NCI-H2107 treated with DMSO at 0.1 percent for 48 hours (cell line): ENCODE results near the gene HAPSTR1.
"Not testable (repeated sequence)": the region's sequence is repeated elsewhere in the genome, so short reads cannot be mapped to it uniquely, and the experiment has no call there.

Experiments
- DNase-seq: peaks from one replicate; lab custom pipeline; 2025; ENCODE audit not compliant: unreplicated experiment; lab: John Stamatoyannopoulos, UW

The HAPSTR1 gene, protein sequence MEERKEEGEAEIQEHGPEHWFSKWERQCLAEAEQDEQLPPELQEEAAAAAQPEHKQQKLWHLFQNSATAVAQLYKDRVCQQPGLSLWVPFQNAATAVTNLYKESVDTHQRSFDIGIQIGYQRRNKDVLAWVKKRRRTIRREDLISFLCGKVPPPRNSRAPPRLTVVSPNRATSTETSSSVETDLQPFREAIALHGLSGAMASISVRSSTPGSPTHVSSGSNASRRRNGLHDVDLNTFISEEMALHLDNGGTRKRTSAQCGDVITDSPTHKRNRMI

DNA sequence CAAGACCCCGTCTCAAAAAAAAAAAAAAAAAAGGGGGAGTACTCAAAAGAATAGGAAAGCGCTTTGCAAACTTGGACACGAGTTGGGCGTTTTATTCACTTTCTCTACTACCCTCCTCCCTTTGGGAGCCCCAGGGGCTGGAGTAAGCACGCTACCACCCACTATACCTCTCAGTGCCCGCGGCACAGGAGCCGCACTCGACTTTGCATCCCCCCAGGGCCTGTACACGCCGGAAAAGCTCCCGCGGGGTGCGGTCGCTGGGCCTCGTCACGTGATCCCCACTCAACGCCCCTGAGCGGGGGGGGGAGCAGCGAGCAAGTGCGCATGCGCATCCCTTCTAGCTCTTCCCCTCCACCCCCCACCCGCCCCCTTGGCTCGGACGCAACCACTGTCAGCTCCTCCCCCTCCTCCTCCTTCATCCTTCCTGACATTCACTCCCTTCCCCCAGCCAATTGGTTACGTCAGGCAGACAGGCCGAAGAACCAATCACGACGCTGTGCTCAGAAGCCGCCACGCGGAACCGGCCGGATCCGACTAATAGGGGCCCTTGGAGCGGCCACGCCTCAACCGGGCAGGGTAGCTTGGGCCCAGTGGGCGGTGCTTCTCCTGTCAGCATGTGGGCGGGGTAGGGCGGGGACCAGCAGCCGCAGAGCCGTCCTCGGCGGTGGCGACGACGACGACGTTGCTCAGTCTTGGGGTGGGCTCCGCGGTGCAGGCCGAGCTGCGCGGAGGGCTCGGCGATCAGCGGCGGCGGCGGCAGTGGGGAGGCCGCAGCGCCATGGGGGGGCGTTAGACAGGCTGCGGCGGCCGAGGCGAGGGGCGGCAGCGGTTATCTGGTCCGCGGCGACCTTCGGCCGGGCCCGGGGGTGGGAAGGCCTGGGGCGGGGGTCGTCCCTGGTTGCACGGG lies at the start of gene HAPSTR1:
TSS of gene HAPSTR1 (plus strand) at position 685 of the 907 bp plus-strand sequence. CDS start 401 bp downstream, outside the sequence.
- peak; percentile 99 for DNase-seq

DNA sequence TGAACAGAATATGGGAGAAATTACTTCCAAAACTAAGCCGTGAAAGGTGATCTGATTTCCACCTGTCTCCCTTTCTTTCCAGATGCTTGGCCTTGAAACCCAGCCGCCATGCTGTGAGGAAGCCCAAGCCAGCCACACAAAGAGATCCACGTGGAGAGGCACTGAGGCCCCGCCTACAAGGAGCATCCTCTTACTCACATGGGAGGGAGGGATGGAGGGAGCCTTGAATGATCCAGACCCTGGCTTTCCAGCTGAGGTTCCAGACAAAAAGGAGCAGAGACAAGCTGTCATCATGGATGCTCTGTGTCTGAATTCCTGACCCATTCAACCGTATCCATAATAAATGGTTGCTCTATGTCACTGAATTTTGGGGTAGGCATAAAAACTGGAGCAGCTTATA lies 48.9 kb upstream of the HAPSTR1 start:
- no peak for DNase-seq

DNA sequence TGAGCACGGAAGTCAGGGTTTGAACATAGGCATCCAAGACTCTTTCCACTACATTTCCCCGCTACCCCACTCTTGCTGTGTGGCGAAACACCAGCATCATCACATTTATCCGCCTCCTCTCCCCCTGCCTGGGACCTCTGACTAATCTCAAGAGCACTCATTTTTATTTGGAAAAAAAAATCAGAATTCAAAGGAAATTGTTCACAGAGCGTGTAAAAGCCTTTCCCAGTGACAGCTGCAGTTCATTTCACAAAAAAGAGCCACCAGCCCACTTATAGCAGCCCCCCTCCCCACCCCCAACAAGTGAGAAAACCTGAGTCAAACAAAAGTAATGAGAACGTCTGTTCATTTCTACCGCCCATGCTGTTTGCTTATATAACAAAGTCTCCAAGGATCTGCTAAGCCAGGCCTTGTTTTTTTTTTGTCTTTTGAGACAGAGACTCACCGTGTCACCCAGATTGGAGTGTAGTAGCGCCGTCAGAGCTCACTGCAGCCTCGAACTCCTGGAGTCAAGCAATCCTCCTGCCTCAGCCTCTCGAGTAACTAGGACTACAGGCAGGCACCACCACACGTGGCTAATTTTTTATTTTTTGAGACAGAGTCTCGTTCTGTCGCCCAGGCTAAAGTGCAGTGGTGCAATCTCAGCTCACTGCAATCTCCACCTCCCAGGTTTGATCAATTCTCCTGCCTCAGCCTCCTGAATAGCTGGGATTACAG lies 48.3 kb upstream of the HAPSTR1 start:
- no peak for DNase-seq

DNA sequence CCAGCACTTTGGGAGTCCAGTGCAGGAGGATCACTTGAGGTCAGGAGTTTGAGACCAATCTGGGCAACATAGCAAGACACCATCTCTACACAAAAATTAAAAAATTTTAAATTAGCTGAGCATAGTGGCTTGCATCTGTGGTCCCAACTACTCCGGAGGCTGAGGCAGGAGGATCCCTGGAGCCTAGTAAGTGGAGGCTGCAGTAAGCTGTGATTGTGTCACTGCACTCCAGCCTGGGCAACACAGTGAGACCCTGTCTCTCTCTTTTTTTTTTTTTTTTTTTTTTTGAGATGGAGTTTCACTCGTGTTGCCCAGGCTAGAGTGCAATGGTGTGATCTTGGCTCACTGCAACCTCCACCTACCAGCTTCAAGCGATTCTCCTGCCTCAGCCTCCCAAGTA lies 45.9 kb upstream of the HAPSTR1 start:
- DNase-seq: not testable (repeated sequence)

DNA sequence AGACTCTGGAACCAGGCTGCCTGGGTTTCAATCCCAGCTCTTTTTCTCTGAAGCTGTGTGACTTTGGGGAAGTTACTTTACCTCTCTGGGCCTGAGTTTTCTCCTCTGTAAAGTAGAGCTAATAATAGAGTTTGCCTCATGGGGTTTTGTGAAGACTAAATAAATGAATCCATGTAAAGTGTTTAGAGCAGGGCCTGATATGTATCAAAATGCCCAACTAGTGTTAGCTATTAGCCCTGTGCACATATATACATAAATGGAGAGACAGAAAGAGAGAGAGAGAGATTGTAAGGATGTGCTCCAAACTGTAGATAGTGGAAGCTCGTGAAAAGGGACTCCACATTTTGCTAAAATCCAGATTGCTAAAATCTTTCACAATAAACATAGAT lies 44.8 kb upstream of the HAPSTR1 start:
- DNase-seq: no peak

DNA sequence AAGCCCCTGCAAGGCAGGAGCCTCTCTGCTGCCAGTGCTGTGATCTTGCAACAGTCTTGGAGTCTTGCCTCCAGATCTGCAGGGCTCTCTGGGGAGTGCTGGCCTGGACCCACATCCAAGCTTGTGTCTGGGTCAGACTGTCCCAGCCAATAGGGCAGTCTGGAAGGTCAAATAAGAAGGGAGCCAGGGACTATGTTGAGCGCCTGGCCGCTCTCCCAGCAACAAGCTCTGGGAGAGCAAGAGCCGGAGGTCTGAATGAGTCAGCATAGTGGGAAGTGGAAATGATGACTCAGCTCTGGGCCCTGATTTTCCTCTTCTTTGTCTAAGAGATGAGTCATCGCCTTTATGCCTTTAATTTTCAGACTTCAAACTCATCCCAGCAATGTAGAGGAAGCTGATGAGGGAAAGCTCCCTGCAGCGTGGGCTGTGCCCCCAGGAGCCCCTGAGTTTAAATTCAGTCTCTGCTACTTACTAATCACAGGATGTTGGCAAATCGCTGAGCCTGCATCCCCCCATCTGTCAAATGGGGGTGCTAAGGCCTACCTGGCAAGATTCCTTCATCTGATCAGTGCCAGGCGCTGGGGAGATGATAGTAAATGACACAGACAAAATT lies 43.6 kb upstream of the HAPSTR1 start:
- DNase-seq: peak; percentile 25

DNA sequence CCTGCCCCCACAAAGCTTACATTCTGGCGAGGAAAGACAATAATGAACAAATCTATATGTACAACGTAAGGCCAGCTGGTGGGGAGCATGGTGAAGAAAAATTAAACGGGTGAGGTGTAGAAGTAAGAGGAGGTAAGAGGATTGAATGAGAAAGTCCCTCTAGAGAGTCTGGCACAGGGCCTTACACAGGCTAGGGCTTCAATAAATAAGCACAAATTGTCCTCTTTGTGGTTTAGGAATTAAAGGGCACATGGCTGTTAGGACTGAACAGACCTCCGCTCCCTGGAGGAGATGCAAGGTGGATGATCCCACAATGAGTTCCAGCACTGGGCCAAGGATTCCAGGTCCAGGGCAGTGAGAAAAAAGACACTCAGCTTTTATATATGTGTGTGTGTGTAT lies 43.1 kb upstream of the HAPSTR1 start:
- DNase-seq: no peak

DNA sequence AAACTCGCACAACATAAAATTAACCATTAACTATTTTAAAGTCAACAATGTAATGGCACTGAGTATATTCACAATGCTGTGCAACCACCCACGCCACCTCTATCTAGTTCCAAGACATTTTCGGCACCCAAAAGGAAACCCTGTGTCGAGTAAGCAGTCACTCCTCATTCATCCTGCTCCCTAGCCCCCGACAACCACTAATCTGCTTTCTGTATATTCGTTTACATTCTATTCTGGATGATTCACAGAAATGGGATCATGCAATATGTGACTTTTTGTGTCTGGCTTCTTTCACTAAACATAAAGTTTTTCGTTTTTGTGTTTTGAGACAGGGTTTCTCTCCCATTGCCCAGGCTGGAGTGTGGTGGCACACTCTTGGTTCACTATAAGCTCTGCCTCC lies 42.2 kb upstream of the HAPSTR1 start:
- DNase-seq: no peak

DNA sequence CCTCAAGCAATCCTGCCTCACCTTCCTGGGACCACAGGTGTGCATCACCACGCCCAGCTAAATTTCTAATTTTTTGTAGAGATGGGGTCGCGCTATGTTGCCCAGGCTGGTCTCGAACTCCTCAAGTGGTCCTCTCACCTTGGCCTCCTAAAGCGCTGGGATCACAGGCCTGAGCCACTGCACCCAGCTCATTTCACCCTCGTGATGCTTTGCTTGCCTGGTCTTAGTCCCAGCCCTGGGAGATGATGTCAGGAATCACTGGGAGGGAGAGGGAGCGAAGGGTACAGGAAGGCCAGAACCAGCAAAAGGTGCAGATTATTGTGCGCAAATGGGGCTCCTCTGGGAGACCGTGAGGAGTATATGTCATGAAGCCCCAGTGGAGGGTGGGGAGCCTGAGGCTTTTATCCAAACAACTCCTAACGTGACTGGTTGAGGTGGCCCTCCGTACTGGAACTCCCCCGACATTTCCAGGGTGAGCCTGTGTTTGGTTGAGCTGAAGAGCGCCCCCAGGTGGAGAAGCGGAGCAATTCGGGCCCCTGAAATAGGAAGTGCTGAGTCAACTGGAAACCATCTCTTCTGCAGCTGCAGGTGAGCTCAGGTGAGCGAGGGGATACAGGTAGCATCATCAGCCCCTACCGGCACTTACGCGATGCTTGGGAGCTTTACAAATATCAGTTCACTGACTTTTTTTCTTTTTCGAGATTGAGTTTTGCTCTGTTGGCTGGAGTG lies 41.2 kb upstream of the HAPSTR1 start:
- no peak for DNase-seq

DNA sequence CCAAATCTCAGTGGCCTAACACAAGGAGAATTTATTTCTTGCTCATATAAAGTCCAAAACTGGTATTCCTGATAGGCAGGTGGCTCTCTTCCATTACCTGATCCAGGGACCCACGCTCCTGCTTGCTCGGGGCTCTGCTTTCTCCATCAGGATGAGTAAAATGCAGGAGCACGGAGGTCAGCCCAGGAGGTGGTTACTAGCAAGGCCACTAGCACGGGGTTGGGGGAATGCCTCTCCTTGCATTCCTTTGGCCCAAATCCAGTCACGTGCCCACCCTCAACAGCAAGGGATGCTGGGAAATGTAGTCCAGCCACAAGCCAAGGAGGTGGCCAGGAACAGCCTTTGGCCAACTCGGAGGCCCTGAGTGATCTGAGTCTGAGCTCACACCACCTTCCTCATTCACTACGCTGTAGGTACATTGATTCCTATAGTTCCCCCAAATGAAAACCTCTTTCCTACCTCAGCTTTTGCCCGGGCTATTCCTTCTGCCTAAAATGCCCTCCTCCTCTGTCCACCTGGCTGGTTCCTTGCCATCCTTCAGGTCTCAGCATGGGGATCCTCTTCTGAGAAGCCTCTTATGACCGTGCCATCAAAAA lies 38.3 kb upstream of the HAPSTR1 start:
- no peak for DNase-seq

DNA sequence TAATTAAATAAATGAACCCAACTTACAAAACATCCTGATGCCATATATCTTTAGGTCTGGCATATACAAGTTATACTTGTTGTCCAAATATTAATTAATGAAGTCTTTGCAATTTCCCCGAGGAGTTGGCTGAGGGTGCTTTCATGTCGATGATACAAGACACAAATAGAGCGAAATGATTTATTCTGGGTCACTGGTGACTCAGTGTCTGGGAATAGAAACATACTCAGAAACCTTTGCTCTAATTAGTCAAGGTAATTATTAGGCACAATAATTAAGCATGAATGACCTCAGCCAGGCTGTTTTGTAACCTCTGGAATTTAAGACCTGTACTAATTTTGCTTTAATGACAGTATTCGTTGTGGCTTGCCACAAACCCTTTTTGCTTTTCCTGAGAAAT lies 37.0 kb upstream of the HAPSTR1 start:
- DNase-seq: no peak

DNA sequence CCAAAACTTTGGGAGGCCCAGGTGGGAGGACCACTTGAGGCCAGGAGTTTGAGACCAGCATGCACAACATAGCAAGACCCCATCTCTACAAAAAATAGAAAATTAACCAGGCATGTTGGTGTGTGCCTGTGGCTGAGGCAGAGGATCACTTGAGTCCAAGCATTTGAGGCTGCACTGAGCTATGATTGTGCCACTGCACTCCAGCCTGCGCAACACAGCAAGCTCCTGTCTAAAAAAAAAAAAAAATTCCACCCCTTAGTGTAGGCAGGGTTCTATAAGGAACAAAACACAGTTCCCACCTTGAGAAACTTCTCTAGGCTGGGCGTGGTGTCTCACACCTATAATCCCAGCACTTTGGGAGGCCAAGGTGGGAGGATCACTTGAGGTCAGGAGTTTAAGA lies 36.3 kb upstream of the HAPSTR1 start:
- DNase-seq: no peak

DNA sequence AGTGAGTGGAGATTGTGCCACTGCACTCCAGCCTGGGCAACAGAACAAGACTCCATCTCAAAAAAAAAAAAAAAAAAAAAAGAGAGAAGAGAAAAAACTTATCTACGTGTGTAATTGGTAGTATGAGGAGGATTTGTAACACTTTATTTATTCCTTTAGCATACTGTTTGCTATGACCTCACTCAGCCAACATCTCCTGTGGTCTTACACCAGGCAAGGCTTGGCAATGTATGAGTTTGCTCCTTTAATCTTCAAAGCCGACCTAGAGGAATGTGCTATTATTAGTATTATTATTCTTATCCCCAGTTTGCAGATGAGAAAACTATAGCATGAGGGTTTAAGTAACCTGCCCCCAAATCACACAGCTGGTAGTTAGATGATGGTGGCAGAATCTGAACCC lies 35.8 kb upstream of the HAPSTR1 start:
- DNase-seq: no peak

DNA sequence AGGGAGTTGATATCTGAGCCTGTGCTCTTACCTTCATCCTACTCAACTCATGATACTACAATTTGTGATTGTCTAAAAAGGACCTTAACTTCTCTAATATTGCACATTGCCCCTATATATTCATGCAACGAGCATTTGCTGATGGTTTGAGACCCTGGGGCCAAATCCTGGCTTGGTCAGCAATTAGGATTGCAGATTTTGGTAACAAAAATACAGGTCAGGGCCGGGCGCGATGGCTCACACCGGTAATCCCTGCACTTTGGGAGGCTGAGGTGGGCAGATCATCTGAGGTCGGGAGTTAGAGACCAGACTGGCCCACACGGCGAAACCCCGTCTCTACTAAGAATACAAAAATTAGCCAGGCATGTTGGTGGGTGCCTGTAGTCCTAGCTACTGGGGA lies 35.4 kb upstream of the HAPSTR1 start:
- DNase-seq: no peak

DNA sequence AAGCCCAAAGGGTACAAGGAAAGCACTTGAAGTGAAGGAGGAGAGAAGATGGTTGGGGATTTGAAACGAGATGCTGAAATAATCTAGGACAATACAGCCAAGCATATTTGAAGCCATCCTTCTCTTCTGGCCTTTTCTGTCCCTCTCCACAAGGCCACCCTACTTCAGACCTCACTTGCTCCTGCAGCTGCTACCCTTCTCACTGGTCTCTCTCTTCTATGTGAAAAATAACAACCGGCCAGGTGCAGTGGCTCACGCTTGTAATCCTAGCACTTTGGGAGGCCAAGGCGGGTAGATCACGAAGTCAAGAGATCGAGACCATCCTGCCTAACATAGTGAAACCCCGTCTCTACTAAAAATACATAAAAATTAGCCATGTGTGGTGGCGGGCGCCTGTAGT lies 33.2 kb upstream of the HAPSTR1 start:
- DNase-seq: no peak

DNA sequence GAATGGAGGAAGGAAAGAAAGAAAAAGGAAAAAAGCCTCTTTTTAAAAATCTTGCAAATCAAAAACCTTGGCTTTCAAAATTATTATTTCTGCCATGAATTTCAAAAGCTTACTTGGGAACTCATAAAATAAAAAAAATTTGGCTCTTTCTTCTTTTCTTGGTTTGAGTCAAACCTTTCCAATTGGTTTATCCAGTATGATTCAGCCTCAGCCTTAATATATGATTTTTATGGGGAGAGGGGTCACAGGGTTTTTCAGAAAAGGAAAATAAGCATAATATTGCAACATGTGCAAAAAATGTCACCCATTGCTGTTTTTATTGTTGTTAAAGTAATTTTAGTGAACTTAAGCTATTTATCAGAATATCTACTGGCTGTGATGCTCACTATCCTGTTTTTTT lies 31.2 kb upstream of the HAPSTR1 start:
- no peak for DNase-seq

DNA sequence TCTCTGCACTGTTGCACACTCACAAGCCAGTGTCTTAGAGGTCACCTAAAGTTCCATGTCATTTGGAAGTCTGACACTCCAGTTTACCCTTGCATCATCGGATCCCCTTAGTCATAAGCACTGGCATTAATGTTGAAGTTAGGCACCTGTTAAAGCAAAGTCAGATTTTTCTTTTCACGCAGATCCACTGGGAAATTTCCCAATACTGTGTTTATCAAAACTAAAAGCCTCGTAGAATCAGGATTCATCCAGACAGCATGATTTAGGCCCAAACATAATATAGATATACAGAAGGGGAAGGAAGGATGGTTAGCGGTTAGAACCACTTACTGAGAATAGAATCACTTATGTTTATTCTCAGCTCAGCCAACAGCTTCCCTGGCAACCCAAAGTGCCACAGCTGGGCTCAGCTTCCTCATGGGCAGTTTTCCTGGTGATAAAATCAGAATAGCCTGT lies 30.1 kb upstream of the HAPSTR1 start:
- peak; percentile 18 for DNase-seq

DNA sequence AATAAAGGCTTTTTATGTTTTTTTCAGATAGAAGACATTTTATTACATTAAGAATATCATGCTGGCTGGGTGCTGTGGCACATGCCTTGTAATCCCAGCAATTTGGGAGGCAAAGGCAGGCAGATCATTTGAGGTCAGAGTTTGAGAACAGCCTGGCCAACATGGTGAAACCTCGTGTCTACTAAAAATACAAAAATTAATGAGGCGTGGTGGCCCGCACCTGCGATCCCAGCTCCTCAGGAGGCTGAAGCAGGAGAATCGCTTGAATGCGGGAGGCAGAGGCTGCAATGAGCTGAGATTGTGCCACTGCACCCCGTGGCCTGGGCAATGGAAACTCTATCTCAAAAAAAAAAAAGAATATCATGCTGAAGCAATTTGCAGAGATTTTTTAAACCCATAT lies 29.1 kb upstream of the HAPSTR1 start:
- no peak for DNase-seq

DNA sequence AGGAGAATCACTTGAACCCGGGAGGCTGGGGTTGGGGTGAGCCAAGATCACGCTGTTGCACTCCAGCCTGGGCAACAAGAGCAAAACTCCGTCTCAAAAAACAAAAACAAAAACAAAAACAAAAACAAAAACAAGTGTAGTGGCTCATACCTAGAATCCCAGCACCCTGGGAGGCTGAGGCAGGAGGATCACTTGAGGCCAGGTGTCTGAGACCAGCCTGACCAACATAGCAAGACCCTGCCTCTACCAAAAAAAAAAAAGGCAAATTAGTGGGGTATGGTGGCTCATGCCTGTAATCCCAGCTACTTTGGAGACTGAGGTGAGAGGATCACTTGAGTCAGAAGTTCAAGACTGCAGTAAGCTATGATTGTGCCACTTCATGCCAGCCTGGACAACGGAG lies 26.4 kb upstream of the HAPSTR1 start:
- no peak for DNase-seq

DNA sequence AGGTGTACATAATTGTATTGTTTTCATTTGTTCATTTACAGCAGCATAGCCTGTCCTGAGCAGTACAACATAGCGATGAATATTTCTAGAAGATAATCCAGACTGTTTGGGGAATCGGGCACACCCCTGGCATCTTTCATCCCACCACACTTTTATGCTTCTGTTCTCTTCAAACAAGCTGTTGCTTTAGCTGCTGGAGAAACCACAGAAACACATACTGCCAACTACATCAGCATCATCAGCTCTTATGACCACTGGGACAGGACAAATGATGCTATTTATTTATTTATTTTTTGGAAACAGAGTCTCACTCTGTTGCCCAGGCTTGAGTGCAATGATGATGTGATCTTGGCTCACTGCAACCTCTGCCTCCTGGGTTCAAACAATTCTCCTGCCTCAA lies 22.6 kb upstream of the HAPSTR1 start:
- DNase-seq: no peak
